GM12878 (cell line): ENCODE measurements around the gene GABBR1. TPM values are rescaled to one million over a fixed set of nuclear protein-coding genes. Genes with fewer than 3 reads are reported as not detected.

Experiments
- ATAC-seq: fragments of 200-7000 bp; cut with Tn5 transposase; 3 replicates; pipeline ENCODE4 v1.9.1; 2020; ENCODE audit warnings: mild to moderate bottlenecking, moderate library complexity
- BruUV-seq: library from RNA; stranded (reverse); fragments of 400-500 nt; replicated peaks from 2 replicates; lab custom pipeline; 2021; lab: Mats Ljungman, UMichigan
- CTCF ChIA-PET: fragments of 300-600 bp; sonication (Branson Sonifier 250); formaldehyde crosslinking; extraction: SDS; loops from one replicate; lab custom pipeline; 2021; ENCODE audit warnings: inconsistent platforms; lab: Yijun Ruan, JAX
- POLR2A ChIA-PET: fragments of 350-600 bp; formaldehyde crosslinking; extraction: SDS; loops from one replicate; lab custom pipeline; 2021; ENCODE audit warnings: inconsistent platforms; lab: Charles Lee
- RAD21 ChIA-PET: fragments of 300-600 bp; sonication (Branson Sonifier 250); formaldehyde crosslinking; loops from one replicate; lab custom pipeline; 2023; ENCODE audit warnings: antibody characterized with exemption; ENCODE audit not compliant: unreplicated experiment; lab: Charles Lee
- SMC1A ChIA-PET: fragments of 300-600 bp; sonication (Branson Sonifier 250); formaldehyde crosslinking; loops from one replicate; lab custom pipeline; 2023; ENCODE audit not compliant: unreplicated experiment, uncharacterized antibody; lab: Charles Lee
- DNase-seq: peaks from one replicate; pipeline ENCODE4 v3.0.0-alpha.2; 2011; ENCODE audit warnings: low read depth, low spot score
- FAIRE-seq: peaks from 3 replicates; lab custom pipeline; 2011; peaks lifted over from hg19 to GRCh38; lab: Jason Lieb, UNC
- H2AFZ ChIP-seq: 2 replicates; pipeline ENCODE4 v1.6.0; 2011; ENCODE audit warnings: low read depth, low read length, control low read depth; ENCODE audit not compliant: control insufficient read depth
- H3K27ac ChIP-seq: 2 replicates; pipeline ENCODE4 v1.5.1; 2011; ENCODE audit warnings: control low read depth; ENCODE audit not compliant: control insufficient read depth, insufficient read depth
- H3K27me3 ChIP-seq, 2 experiments: replicated peaks in 1 of 2; 2 replicates each; pipeline versions ENCODE4 v1.6.0 to v1.6.1; 2011; ENCODE audit warnings: low read length in 1 of 2; ENCODE audit not compliant: control insufficient read depth in 2 of 2, insufficient read depth in 2 of 2
- H3K36me3 ChIP-seq, 2 experiments: 2 replicates each; pipeline ENCODE4 v1.5.1; 2011; ENCODE audit warnings: low read length in 1 of 2; ENCODE audit not compliant: control insufficient read depth in 2 of 2, insufficient read depth in 2 of 2
- H3K4me1 ChIP-seq: 2 replicates; pipeline ENCODE4 v1.6.1; 2011; ENCODE audit warnings: mild to moderate bottlenecking, low read length, moderate library complexity, mixed read lengths; ENCODE audit not compliant: control insufficient read depth, insufficient read depth
- H3K4me2 ChIP-seq: 2 replicates; pipeline ENCODE4 v1.6.0; 2011; ENCODE audit warnings: control low read depth; ENCODE audit not compliant: control insufficient read depth, insufficient read depth
- H3K4me3 ChIP-seq: fragments of 200-600 bp; sonication (generic); 2 replicates; pipeline ENCODE4 v1.5.1; 2016
- H3K79me2 ChIP-seq: 2 replicates; pipeline ENCODE4 v1.6.0; 2011; ENCODE audit warnings: low read length; ENCODE audit not compliant: control insufficient read depth, insufficient read depth
- H3K9ac ChIP-seq: 2 replicates; pipeline ENCODE4 v1.8.0; 2011; ENCODE audit warnings: low read length, control low read depth, mixed read lengths; ENCODE audit not compliant: control insufficient read depth, insufficient read depth
- H3K9me3 ChIP-seq: replicated peaks from 3 replicates; pipeline ENCODE4 v1.5.1; 2011; ENCODE audit warnings: mild to moderate bottlenecking, low read length; ENCODE audit not compliant: control insufficient read depth, insufficient read depth
- H4K20me1 ChIP-seq: 2 replicates; pipeline ENCODE4 v1.6.0; 2011; ENCODE audit not compliant: control insufficient read depth, insufficient read depth
- BCL11A ChIP-seq: IDR thresholded peaks from 2 replicates; pipeline ENCODE4 v1.6.1; 2011; ENCODE audit warnings: low read depth, low read length
- BHLHE40 ChIP-seq, 2 experiments: fragments of 450-650 bp in 1 of 2; IDR thresholded peaks; 2 replicates each; pipeline ENCODE4 v1.6.1; 2011 to 2017; ENCODE audit warnings: low read depth in 2 of 2, borderline replicate concordance in 1 of 2, improper control_type of control experiment in 1 of 2, low read length in 1 of 2, mild to moderate bottlenecking in 1 of 2
- CREB1 ChIP-seq: IDR thresholded peaks from 2 replicates; pipeline ENCODE4 v1.6.1; 2012; ENCODE audit warnings: low read depth, mild to moderate bottlenecking, inconsistent platforms
- CREM ChIP-seq: IDR thresholded peaks from 2 replicates; pipeline ENCODE4 v1.6.1; 2014; ENCODE audit warnings: antibody characterized with exemption, low read depth
- E2F8 ChIP-seq: fragments of 450-650 bp; IDR thresholded peaks from 2 replicates; pipeline ENCODE4 v1.6.1; 2018; ENCODE audit warnings: mild to moderate bottlenecking, low read depth, moderate library complexity; ENCODE audit not compliant: partially characterized antibody
- HDAC2 ChIP-seq: fragments of 200-600 bp; sonication (generic); IDR thresholded peaks from 2 replicates; pipeline ENCODE4 v1.6.1; 2017
- NFYB ChIP-seq: IDR thresholded peaks from 2 replicates; pipeline ENCODE4 v1.6.1; 2011; ENCODE audit warnings: low read depth, mild to moderate bottlenecking, low read length, improper control_type of control experiment, moderate library complexity; ENCODE audit not compliant: insufficient read depth
- RBBP5 ChIP-seq: fragments of 200-600 bp; sonication (generic); conservative IDR thresholded peaks from 2 replicates; pipeline ENCODE4 v1.6.1; 2016
- SREBF1 ChIP-seq: IDR thresholded peaks from 2 replicates; pipeline ENCODE4 v1.6.1; 2012; ENCODE audit warnings: mild to moderate bottlenecking, low read length
- SRF ChIP-seq, 2 experiments: IDR thresholded peaks; 2 replicates each; pipeline ENCODE4 v1.6.1; 2011; ENCODE audit warnings: low read depth in 2 of 2, low read length in 2 of 2, mild to moderate bottlenecking in 1 of 2, moderate library complexity in 1 of 2
- TAF1 ChIP-seq: IDR thresholded peaks from 2 replicates; pipeline ENCODE4 v1.6.1; 2011; ENCODE audit warnings: mild to moderate bottlenecking, low read depth, low read length, borderline replicate concordance
- ZBTB33 ChIP-seq: fragments of 450-650 bp; IDR thresholded peaks from 2 replicates; pipeline ENCODE4 v1.6.1; 2017; ENCODE audit warnings: mild to moderate bottlenecking
- ZNF592 ChIP-seq: fragments of 450-650 bp; IDR thresholded peaks from 2 replicates; pipeline ENCODE4 v1.6.1; 2017; ENCODE audit warnings: mild to moderate bottlenecking, moderate library complexity
- WGBS: methylation state at CpG from one replicate; pipeline ENCODE4 v1.1.6; 2016; ENCODE audit warnings: low lambda C conversion rate; ENCODE audit not compliant: insufficient replicate concordance, insufficient coverage; ENCODE audit errors: missing lambda C conversion rate; 5-methylcytosine and 5-hydroxymethylcytosine counted together
- in situ Hi-C: fragments of 300-500 bp; cut with MboI; formaldehyde crosslinking; loops from 9 replicates; pipeline ENCODE4 v1.14.3; 2018; ENCODE audit warnings: mixed read lengths
- intact Hi-C: fragments of 100-400 bp; cut with micrococcal nuclease; formaldehyde crosslinking; loops from one replicate; pipeline ENCODE4 v1.14.2; 2022; ENCODE audit not compliant: unreplicated experiment
- polyA plus RNA-seq, 11 experiments: library from polyadenylated mRNA; depleted of rRNA in 4 of 11; unstranded in 6 of 11; stranded (reverse) in 5 of 11; fragments of >200 nt; fragmentation: Nextera tagmentation in 4 of 11; fragmentation: Illumina TruSeq in 1 of 11; extraction: Ambion mirVana in 4 of 11; extraction: Trizol in 1 of 11; gene quantifications; 1 replicate in 1 of 11; 2 replicates in 10 of 11; pipeline versions ENCODE4 v1.2.1 to v1.2.3, GENCODE V29; 2011 to 2016; ENCODE audit warnings: inconsistent platforms in 2 of 11, missing spikeins in 2 of 11, low read depth in 1 of 11
- total RNA-seq, 4 experiments: library from RNA; depleted of rRNA in 3 of 4; stranded (reverse); fragments of >200 nt in 3 of 4; fragmentation: Illumina TruSeq in 1 of 4; extraction: Trizol in 1 of 4; gene quantifications; 2 replicates each; pipeline versions ENCODE4 v1.2.1 to v1.2.3, GENCODE V29; 2013 to 2021

Gene GABBR1
- total and polyA plus RNA-seq, 10 of the 15 experiments (the other 5 are each of a cell fraction or from before 2014, with no cell fraction given) = 0.11 to 5.2 (median 1.0) TPM

GRCh38 chr6:29552512-29553051 is 80.4 kb downstream of the GABBR1 start:
- ChIA-PET CTCF (interaction anchor here (1.0 to 1.3 kb wide), 2 partner anchors 97 to 101 kb away, joined by 4 to 5 read pairs; no protein-coding TSS in a partner anchor), POLR2A (no interaction called here), SMC1A (no interaction called here), RAD21 (no interaction called here)
- intact Hi-C loops (no loop called here), in situ Hi-C loops (no loop called here)
- H3K4me1 ChIP-seq = no peaks in the 10 kb centered on the region; the same call in 1 of the 2 replicates
- FAIRE-seq = peak; percentile 92
- peak; percentile 56 for DNase-seq
- H3K4me2 ChIP-seq = peak overlapping the region; percentile 32; the same call in 1 of the 2 replicates
- no peaks in the 10 kb centered on the region for H3K79me2 ChIP-seq
- no peak overlapping the region for H3K9ac ChIP-seq
- 0 out of 2 replicates have a peak overlapping the region, but pooled peaks have one; percentile 17 for H2AFZ ChIP-seq
- H3K36me3 ChIP-seq = no peaks in the 10 kb centered on the region
- H3K9me3 ChIP-seq = no peaks in the 10 kb centered on the region; the same call in 2 of the 3 replicates
- H4K20me1 ChIP-seq = no peaks in the 10 kb centered on the region
- H3K27ac ChIP-seq = no peak overlapping the region
- H3K4me3 ChIP-seq = no peak overlapping the region
- peaks cover 1 to 5% of the 10 kb centered on the region in 2 experiments; a peak in 2 of 4 replicates for H3K27me3 ChIP-seq
- 39% methylated on average over 5 of the region's 5 CpGs for WGBS
- BruUV-seq = no TSS peak
- peak; percentile 94 for ATAC-seq
- TF ChIP-seq CREB1 (peak; percentile 87), ZBTB33 (no peak), CREM (peak; percentile 78), E2F8 (no peak), SRF (IDR thresholded peaks at IDR 0.05; ENCODE audit: low read depth in 2 of 2, low read length in 2 of 2) (peak in 1 of 2 experiments; percentile 80; a peak in 1 of 4 replicates), NFYB (peak; percentile 64), ZNF592 (no peak), HDAC2 (no peak), TAF1 (no peak), SREBF1 (no peak), BCL11A (no peak), RBBP5 (no peak), BHLHE40 (IDR thresholded peaks at IDR 0.05; ENCODE audit: borderline replicate concordance in 1 of 2, low read depth in 2 of 2, low read length in 1 of 2) (0 out of 4 replicates have a peak, but pooled peaks of 1 of the 2 experiments have one; percentile 40)
